ENCODE results near the gene REP15.
A peak's percentile ranks its signal among the peaks of the same experiment; 100 is the strongest.
"Not testable (repeated sequence)": the region's sequence is repeated elsewhere in the genome, so short reads cannot be mapped to it uniquely, and the experiment has no call there.

The REP15 gene, protein sequence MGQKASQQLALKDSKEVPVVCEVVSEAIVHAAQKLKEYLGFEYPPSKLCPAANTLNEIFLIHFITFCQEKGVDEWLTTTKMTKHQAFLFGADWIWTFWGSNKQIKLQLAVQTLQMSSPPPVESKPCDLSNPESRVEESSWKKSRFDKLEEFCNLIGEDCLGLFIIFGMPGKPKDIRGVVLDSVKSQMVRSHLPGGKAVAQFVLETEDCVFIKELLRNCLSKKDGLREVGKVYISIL

DNA sequence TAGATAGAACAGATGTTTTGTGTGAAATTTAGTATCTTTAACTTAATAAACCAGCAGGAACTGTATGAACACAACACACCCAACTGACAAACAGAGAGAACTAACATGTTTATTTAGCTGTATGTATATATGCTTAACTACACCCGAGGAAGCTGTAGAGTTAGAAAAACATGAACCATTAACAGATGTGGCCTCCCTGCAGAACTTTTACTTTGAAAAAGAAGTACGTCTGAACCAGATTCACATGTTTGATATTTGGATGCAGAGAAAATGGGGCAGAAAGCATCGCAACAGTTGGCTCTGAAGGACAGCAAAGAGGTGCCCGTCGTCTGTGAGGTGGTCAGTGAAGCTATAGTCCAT lies at the start of gene REP15:
Gene REP15 (plus strand): TSS at position 155 of the 360 bp plus-strand sequence. CDS start 116 bp downstream, at position 271.
- DNase-seq, result no peak

DNA sequence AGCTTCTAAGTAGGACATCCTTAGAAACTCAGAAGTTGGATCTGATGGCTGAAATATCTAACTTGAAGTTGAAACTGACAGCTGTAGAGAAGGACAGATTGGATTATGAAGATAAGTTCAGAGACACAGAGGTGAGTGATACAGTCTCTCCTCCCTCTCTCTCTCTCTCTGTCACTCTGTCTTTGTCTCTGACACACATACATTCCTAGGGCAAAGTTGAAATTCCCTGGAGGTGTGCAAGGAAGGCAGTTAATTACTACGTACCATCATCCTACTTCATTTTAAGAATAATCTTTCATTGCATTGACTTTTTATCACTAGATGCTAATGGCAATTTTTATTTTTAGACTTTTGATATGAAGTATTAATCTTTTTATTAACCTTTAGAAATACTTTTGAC lies 46.2 kb upstream of the REP15 start:
- no peak for DNase-seq

DNA sequence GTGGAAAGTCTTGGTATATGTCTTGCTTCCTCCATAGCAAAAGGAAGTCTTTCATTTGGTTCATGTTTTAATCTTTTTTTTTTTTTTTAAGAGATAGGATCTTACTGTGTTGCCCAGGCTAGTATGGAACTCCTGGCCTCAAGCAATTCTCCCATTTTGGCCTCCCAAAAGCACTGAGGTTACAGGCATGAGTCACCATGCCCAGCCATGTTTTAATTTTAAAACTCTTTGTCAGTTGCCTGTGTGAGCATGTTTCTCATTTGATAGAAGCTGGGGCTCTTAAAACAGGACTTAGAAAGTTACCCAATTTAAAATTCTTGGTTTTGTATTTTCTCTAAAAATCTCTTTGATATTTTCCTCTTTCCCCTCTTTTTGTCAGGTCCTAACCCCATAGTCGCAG lies 45.0 kb upstream of the REP15 start:
- no peak for DNase-seq

DNA sequence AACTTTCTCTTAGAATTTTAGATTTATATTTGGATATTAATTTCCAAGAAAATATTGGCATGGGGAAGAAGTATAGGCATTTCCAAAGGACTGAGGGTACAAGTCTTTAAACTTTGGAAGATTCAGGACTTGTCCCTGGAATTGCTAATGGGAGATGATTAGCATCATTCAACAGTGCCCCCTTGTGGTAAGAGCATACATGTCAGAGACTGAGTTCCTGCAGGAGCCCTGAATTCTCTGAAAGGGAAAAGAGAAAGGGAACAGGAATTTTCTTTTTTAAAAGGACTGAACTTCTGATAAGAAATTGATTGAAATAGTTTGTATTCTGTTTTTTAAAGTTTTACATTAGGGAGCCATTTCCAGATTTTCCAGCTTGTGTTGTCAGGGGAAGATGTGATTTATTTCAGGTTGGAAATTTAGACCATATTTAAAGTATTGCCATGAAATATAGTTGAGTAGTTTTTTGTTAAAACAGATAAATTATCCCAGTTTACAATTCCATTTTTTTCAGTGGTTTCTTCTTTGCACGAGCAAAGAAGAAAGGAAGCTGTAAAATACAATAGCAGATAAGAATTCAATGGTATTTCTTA lies 44.0 kb upstream of the REP15 start:
- peak; percentile 53 for DNase-seq

DNA sequence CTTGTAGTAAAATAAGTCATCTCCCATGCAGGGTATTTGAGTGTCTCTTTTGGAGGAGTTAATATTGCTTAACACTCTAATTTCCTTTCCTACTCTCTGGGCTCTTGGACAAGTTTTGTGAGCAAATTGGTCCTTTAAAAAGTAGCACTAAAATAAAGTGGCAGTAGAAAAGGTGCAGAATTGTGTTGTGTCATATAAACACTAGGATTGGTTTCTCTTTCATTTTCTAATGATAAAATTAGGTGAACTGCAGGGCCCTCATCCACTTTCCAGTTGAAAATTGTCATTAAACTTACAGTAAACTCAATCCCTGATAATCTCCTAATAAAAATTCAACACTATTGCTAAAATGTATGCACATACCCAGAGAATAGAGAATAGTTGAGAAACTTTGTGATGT lies 42.6 kb upstream of the REP15 start:
- DNase-seq, result no peak

DNA sequence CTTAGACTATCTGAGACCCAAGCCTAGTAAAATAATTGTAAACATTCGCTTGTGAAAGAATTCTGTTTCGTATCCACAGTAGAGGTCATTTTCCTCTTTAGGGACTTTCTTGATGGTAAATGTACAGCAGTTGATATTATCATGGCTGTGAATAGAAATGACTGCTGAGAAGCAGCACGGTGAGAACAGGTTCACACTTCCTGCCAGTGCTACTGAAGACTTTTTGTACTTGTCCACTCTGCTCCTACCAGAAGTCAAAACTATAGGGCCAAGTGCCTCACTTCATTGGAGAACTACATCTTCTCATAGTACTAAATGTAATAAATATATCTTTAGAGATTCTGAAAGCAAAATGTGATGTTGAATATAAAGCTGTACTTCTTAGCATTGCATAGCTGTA lies 40.8 kb upstream of the REP15 start:
- DNase-seq, result not testable (repeated sequence)

DNA sequence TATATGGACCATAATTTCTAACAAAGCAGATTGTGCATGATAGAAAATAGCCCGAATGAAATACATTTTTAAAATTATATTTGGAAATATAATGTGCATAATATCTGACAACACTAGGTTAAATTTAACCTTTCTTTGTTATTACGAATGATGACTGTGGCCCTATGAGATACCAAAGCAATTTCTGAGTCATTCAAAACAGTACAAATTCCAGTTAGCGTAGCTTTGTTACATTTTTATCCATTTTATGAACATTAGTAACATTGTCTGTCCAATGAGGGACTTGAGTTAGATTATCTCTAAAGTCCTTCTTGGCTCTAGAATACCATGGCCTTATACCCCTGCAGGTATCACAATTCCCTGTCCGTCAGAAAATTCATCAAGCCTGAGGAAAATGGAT lies 39.0 kb upstream of the REP15 start:
- DNase-seq, result no peak

DNA sequence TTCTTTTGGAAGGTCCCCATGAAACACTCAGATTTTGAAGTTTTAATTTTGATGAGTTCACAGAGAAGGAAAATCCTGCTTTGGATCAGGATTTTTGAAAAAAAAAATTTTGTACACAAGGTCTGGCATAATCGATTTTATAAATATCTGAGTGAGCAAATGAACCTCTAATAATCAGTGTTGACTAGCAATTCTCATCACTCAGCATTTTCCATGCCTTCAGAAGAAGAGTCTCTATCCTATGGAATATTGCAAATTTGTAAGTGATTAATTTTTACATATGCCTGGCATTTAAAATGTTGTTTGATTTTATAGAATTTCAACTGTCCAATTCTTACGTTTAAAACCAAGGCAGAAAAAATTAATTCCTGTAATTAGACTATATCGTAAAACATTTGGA lies 30.5 kb upstream of the REP15 start:
- no peak for DNase-seq

DNA sequence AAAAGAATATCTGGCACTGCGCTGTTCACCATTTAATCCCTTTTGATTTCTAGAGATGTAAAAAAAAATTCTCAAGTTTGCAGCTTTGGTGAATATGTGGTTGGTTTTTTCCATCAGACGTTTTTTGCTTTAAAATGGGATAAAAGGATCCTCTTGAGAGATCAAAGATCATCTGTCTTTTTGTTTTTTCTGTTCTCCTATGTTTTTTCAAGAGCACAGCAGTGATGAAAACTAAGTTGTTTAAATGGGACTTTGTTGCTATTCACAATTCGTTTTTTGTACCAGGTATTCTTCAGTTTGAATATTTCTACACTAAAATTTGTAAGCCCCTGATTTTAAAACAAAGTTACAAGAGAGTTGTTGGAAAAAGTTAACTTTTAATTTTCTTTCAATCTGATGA lies 29.7 kb upstream of the REP15 start:
- no peak for DNase-seq

DNA sequence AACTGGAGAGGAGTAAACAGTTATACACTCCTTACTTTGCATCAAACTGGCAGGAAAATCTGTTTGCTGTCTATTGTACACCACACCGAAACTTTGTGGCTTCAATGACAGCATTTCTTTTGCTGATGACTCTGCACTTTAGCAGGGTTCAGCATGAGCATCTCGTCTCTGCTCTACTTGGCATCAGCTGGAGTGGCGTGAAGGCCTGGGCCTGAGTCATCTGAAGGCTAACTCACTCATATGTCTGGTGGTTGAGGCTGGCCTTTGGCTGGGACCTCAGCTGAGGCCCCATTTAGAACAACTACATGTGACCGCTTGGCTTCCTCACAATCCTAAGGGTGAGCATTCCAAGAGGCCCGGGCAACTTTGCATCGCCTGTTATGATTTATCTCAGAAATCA lies 28.7 kb upstream of the REP15 start:
- DNase-seq, result no peak

DNA sequence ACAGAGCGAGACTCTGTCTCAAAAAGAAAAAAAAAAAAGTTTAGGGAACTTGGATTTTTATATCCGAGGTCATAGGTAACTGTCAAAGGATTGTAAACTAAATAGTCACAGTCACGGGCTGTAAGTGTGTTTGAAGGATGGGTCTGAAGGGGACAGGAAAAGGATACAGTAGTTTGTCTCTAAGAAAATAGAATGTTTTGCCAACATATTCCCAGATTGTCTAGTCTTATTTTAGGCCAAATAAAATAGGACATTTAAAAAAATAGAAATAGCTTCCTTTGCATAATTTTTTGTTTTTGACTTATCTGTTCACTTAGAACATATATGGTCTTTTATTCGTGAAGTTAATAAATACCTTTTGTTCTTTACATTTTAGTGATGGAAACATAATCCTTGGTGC lies 24.2 kb upstream of the REP15 start:
- no peak for DNase-seq

DNA sequence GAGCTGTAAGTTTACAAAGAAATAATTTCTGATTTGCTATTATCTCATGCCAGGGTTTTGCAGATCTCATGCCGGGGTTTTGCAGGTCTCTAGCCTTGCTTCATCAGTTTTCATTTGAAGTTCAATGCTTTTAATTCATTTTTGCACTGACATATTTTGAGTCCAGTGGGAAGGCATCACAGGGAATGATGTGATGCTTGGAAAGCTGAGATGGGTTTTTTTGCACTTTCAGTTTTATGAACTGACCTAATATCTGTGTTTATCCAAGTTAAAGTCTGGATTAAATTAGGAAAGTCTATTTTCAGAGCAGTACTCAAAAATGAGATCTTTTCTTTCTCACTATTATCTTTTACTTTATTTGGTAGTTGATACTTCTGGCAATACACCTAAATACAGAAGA lies 23.6 kb upstream of the REP15 start:
- DNase-seq, result no peak

DNA sequence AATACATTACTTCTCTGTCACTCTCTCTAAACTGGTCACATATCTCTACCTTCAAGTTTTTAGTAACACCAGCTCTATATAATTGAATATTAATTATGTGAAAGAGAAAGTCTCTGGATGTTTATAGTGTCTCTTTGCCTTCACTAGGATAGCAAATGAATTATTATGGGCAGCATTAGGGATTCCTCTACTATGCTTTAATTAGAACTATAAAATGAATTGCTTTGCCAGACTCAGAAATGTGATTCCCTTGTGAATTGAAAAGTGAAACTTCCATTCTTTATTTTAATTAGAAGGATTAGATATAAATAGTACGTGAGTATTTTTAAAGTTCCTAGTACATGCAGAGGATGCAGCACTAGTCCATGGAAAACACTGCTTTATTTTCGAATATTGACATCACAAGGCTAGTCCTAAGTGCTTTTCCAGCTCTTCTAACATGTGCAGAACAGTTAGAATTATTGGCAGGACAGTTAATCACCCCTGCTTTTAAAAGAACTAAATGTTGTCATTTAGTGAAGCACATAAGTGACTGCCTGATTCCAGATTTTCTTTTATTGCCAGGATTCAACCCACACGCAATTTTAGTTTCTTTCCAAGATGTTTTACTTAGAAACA lies 23.0 kb upstream of the REP15 start:
- no peak for DNase-seq

DNA sequence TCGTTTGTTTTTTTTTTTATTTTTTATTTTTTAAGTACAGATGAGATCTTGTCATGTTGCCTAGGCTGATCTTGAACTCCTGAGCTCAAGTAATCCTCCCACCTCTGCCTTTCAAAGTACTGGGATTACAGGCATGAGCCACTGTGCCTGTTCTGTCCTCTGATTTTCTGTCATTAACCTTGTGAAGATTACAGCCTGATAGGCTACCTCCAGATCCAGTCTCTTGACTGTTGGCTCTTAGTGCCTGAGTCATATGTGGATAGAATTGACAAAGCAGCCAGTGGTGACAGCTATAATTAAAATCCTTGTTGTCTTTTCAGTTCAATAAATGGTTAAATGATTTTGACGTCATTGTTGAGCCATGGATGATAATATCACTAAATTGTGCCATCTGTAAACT lies 21.3 kb upstream of the REP15 start:
- DNase-seq, result no peak

DNA sequence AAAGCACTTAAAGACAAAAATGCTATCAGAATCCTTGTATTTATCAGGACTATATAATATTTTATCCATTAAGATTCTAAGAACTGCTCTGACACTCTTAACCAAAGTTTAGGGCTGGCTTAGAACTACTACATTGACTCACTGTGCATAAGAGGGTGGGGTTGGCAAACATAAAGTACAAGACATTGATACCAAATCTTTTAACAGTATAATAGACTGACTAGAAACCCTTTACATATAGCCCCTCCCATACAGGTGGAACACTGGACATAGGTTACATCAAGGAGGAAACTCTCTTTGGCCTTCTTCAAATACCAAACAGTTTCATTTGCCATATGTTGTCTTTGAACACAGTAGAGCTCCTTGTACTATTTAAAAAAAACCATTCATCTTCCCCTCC lies 15.6 kb upstream of the REP15 start:
- DNase-seq, result no peak

DNA sequence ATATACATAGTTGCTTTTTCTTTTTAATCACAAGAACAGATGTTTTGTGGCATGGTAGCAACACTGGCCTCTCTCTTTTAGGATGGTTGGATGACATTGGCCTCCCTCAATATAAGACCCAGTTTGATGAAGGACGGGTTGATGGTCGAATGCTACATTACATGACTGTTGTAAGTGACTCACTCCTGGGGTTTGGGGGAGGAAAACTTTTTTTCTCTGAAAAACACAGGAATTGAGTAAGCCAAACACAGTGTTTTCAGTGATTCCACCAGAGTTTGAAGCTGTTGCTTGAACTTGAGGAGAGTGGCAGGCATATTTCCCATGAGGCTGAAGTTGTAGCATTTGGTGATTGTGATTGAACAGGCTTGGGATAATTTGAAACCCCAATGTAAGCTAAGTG lies 13.7 kb upstream of the REP15 start:
- no peak for DNase-seq

DNA sequence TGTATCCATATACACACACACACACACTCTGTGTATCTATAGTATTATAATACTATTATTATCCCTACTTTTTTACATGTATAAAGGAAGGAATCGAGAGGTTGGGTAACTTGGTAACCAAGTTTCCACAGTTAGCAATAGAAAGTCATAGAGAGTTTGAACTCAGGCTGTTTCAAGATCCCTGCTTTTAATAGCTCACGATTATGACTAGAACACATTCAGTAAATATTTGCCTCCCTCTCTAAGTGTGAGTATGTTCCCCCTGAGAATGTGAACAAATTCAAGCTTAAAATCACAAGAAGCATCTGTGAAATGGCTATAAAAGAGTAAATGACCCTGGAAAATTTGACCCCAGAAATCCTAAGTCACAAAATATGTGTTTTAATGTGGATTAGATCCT lies 11.0 kb upstream of the REP15 start:
- no peak for DNase-seq

DNA sequence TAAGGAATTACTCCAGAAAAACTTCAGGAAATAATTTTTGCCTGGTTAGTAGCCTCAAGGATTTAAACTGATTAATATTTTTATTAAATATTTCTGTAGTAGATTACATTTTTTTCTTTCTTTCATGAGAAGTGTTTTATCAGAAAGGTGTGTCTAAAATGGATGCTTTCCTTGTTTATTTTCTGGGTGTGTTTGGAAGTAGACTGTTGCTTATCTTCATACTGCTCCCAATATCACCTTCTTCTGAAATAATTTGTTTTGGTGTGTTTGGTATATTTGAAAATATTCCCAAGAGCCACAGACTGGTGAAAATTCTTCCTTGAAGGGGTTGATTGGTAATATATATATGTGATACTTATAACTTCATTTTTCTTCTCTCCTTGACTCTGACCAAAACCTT lies 10.1 kb upstream of the REP15 start:
- no peak for DNase-seq

DNA sequence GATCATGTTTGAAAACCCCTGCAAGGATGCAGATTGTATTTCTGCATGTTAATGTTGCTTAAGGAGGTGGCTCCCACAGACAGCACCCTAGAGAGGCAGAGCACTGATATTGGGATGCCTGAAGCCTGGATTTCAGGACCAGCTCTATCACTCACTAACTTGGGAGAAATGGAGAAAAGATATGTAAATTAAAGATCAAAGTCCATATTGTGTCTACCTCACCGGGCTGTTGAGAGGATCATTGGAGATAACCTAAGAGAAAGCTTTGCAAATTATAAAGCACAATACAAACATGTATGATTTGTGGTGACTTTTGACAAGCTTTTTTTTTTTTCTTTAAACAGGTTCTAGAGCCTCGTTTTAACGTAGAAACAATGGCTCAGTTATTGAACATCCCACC lies 7.6 kb upstream of the REP15 start:
- DNase-seq, result no peak

DNA sequence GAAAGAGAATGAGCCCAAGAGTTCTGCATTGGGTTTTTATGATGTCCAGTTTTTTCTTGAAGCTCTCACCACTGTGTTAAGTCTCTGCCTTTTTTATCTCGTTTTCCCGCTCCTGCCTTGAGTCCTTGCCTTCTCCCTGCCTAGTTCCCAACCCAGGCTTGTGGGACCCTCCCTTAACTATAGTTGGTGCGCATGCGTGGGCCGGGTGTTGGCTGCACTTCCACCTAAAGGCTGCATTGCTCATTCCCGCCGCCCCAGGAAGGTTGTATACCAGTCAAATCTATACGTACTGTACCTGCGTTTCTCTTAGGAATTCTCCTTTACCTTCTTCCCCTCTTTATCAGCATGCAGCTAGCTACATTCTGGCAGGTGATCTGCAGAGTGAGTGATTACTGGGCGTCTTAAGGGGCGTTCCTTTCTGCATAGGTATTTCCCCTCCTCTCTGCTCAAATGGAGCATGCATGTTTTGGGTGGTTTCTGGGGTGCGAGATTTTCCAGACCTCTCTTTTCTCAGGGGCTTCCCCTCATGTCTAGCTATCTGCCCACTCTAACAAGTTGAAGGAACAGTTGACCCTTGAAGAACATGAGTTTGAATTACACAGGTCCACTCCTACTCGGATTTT lies 6.6 kb upstream of the REP15 start:
- DNase-seq, result no peak

DNA sequence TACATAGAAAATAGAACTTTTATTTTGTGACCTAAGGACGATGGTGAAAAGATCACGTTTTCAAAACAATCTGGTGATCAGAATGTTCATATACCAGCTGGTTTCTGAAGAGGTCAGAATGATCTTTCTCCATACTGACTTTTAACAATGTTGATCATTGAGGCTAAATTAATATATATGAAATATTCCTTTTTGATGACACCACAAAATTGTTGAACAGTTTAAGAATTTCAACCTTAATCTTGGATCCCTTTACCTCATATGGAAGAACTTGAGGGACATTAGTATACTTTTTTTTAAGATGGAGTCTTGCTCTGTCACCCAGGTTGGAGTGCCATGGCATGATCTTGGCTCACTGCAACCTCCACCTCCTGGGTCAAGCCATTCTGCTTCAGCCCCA lies 2.8 kb upstream of the REP15 start:
- no peak for DNase-seq

DNA sequence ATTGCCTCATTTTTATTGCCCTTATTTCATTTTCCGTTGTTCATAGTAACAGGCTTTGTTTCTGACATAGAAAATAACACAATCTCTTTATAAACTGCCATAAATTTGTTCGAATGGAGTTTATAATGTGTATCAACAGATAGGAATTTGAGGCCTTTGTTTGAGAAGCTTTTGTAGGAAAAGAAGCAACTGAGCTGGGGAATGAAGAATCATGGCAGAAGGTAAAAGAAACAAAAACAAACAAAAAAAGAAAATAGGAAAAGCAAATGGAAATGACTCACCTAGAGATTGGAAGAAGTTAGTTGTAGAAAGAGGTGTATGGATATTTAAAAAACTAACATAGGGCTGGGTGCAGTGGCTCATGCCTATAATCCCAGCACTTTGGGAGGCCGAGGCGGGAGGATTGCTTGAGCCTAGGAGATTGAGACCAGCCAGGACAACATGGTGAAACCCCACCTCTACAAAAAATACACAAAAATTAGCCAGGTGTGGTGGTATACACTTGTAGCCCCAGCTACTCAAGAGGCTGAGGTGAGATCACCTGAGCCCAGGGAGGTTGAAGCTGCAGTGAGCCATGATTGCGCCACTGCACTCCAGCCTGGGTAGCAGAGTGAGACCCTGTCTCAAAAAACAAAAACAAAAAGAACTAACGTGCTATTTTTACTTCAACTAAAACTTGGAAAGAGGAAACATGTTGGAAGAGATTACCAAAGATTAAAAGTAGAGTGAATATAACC lies 523 bp upstream of the REP15 start:
- no peak for DNase-seq

DNA sequence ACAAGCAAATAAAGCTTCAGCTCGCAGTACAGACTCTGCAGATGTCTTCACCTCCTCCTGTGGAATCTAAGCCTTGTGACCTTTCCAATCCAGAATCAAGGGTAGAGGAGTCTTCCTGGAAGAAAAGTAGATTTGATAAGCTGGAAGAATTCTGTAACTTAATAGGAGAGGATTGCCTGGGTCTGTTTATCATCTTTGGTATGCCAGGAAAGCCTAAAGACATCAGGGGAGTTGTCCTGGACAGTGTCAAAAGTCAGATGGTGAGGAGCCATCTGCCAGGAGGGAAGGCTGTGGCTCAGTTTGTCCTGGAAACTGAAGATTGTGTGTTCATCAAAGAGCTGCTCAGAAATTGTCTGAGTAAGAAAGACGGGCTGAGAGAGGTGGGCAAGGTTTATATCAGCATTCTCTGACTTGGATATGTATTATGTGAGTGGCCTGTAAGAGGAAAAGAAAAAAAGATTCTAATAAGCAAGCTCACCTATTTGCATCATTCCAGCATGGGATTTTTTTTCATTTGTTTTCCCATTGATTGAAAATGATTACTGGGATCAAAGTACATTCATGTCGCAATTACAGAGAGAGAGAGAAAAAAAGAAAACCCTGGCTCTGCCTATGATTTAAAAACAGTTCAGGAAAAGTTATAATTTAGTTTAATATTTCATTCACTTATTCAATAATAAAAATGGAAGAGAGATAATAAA lies 767 bp downstream of the REP15 start:
- DNase-seq, result no peak
